HEK293T (cell line): ENCODE results near the gene PRR30.

Experiments
- BHLHE40 ChIP-seq: fragments of 450-650 bp; IDR thresholded peaks from 2 replicates; pipeline ENCODE4 v1.6.1; 2016; ENCODE audit warnings: mild to moderate bottlenecking, moderate library complexity, borderline replicate concordance
- CTBP1 ChIP-seq: fragments of 450-650 bp; IDR thresholded peaks from 2 replicates; pipeline ENCODE4 v1.6.1; 2016; ENCODE audit warnings: borderline replicate concordance
- ELF4 ChIP-seq: fragments of 450-650 bp; IDR thresholded peaks from 2 replicates; pipeline ENCODE4 v1.6.1; 2017; ENCODE audit warnings: antibody characterized with exemption
- FOXA1 ChIP-seq: fragments of 450-650 bp; IDR thresholded peaks from 2 replicates; pipeline ENCODE4 v1.6.1; 2016; ENCODE audit warnings: mild to moderate bottlenecking
- FOXK2 ChIP-seq: fragments of 450-650 bp; IDR thresholded peaks from 2 replicates; pipeline ENCODE4 v1.6.1; 2016; ENCODE audit warnings: mild to moderate bottlenecking
- FOXM1 ChIP-seq: fragments of 450-650 bp; IDR thresholded peaks from 2 replicates; pipeline ENCODE4 v1.6.1; 2017; ENCODE audit warnings: mild to moderate bottlenecking, borderline replicate concordance
- HDGF ChIP-seq: fragments of 450-650 bp; IDR thresholded peaks from 2 replicates; pipeline ENCODE4 v1.6.1; 2017; ENCODE audit warnings: antibody characterized with exemption, borderline replicate concordance
- L3MBTL2 ChIP-seq: fragments of 450-650 bp; conservative IDR thresholded peaks from 2 replicates; pipeline ENCODE4 v1.6.1; 2016; ENCODE audit warnings: mild to moderate bottlenecking
- NFRKB ChIP-seq: fragments of 450-650 bp; IDR thresholded peaks from 2 replicates; pipeline ENCODE4 v1.6.1; 2016; ENCODE audit warnings: mild to moderate bottlenecking, moderate library complexity
- PKNOX1 ChIP-seq: fragments of 450-650 bp; IDR thresholded peaks from 2 replicates; pipeline ENCODE4 v1.6.1; 2016
- SP1 ChIP-seq: fragments of 450-650 bp; IDR thresholded peaks from 2 replicates; pipeline ENCODE4 v1.6.1; 2017
- SUZ12 ChIP-seq: fragments of 450-650 bp; IDR thresholded peaks from 2 replicates; pipeline ENCODE4 v1.6.1; 2016; ENCODE audit warnings: mild to moderate bottlenecking
- TARDBP ChIP-seq: fragments of 450-650 bp; IDR thresholded peaks from 2 replicates; pipeline ENCODE4 v1.6.1; 2016

- no peak for TF ChIP-seq SUZ12
- TF ChIP-seq SP1, result no peak
- no peak for TF ChIP-seq HDGF
- TF ChIP-seq FOXK2, result no peak
- TF ChIP-seq TARDBP, result no peak
- TF ChIP-seq BHLHE40, result no peak
- no peak for TF ChIP-seq FOXA1
- no peak for TF ChIP-seq PKNOX1
- TF ChIP-seq CTBP1, result no peak
- TF ChIP-seq L3MBTL2, result no peak
- TF ChIP-seq FOXM1, result no peak
- TF ChIP-seq ELF4, result no peak
- TF ChIP-seq NFRKB, result no peak
Observed at GRCh38 chr2:27131429-27131828, 7.8 kb downstream of the PRR30 start.
